Sigmoid colon (tissue), 7 donors: ENCODE results near the gene BLNK. TPM values are rescaled to one million over a fixed set of nuclear protein-coding genes. Genes with fewer than 3 reads are reported as not detected.
A peak's percentile ranks its signal among the peaks of the same experiment; 100 is the strongest.

ENCODE experiments used
- DNase-seq: peaks from one replicate; pipeline ENCODE4 v3.0.0-alpha.2; 2019
- H3K27ac ChIP-seq, 4 donors: fragments of 200-600 bp; sonication (generic); one replicate each; pipeline ENCODE4 v1.5.1; 2016 to 2019; ENCODE audit warnings: mild to moderate bottlenecking in 1 of 4
- H3K27me3 ChIP-seq, 3 donors: fragments of 200-600 bp; sonication (generic); one replicate each; pipeline ENCODE4 v1.5.1; 2019; ENCODE audit warnings: mild to moderate bottlenecking in 1 of 3
- H3K36me3 ChIP-seq, 4 donors: fragments of 200-600 bp; sonication (generic); one replicate each; pipeline ENCODE4 v1.5.1; 2016 to 2019
- H3K4me1 ChIP-seq, 4 donors: fragments of 200-600 bp; sonication (generic); one replicate each; pipeline ENCODE4 v1.5.1; 2017 to 2019
- H3K4me3 ChIP-seq, 4 donors: fragments of 200-600 bp; sonication (generic); one replicate each; pipeline ENCODE4 v1.5.1; 2017 to 2019; ENCODE audit warnings: mild to moderate bottlenecking in 2 of 4, moderate library complexity in 1 of 4
- H3K9me3 ChIP-seq, 4 donors: fragments of 200-600 bp in 3 of 4; sonication (generic) in 3 of 4; one replicate each; pipeline versions ENCODE4 v1.5.1 to v1.6.1; 2013 to 2019
- EP300 ChIP-seq, 4 donors: sonication (generic); formaldehyde crosslinking; IDR thresholded peaks; one replicate each; pipeline ENCODE4 v1.6.1; 2017; ENCODE audit warnings: antibody characterized with exemption in 4 of 4
- POLR2A ChIP-seq, 2 donors: fragments of 450-650 bp; IDR thresholded peaks; one replicate each; pipeline ENCODE4 v1.6.1; 2016; ENCODE audit warnings: antibody characterized with exemption in 2 of 2, mild to moderate bottlenecking in 2 of 2, moderate library complexity in 2 of 2
- POLR2AphosphoS5 ChIP-seq, 4 donors: sonication (generic); formaldehyde crosslinking; IDR thresholded peaks; one replicate each; pipeline ENCODE4 v1.6.1; 2017; ENCODE audit warnings: antibody characterized with exemption in 4 of 4
- WGBS, 2 donors: extraction: QIAGEN DNeasy Blood & Tissue Kit; methylation state at CpG; one replicate each; pipeline ENCODE4 v1.1.7; 2013; 5-methylcytosine and 5-hydroxymethylcytosine counted together
- intact Hi-C: fragments of 100-400 bp; cut with DNase I; formaldehyde crosslinking; loops from one replicate; pipeline ENCODE4 v1.15.1; 2023
- polyA plus RNA-seq, 3 donors: library from polyadenylated mRNA; stranded (reverse); fragments of 200-250 nt; gene quantifications; one replicate each; pipeline ENCODE4 v1.2.3, GENCODE V29; 2013
- total RNA-seq, 4 donors: library from RNA; depleted of rRNA; stranded (reverse); fragments of >200 nt; gene quantifications; one replicate each; pipeline ENCODE4 v1.1.0, GENCODE V29; 2016
- TF ChIP-seq, protein P1 (sequence below), 4 experiments: fragments of 450-650 bp in 3 of 4; fragments of 200-600 bp in 1 of 4; IDR thresholded peaks; one replicate each; pipeline ENCODE4 v1.5.1; 2016 to 2019; ENCODE audit warnings: antibody characterized with exemption in 4 of 4, mild to moderate bottlenecking in 3 of 4, moderate library complexity in 2 of 4
- donor health status: healthy with polysubstance abuse.
- donor health status: Bipolar disorder and iron deficiency.
- donor health status: healthy.

BLNK gene
- total RNA-seq: 1 to 10 TPM in 3 of 4 donors, under 1 TPM in 1; 0.99 to 2.2 (median 1.6) TPM
- 10 to 100 TPM in 1 of 3 donors, 1 to 10 TPM in 2; 8.6 to 24.0 (median 9.6) TPM for polyA plus RNA-seq

DNA sequence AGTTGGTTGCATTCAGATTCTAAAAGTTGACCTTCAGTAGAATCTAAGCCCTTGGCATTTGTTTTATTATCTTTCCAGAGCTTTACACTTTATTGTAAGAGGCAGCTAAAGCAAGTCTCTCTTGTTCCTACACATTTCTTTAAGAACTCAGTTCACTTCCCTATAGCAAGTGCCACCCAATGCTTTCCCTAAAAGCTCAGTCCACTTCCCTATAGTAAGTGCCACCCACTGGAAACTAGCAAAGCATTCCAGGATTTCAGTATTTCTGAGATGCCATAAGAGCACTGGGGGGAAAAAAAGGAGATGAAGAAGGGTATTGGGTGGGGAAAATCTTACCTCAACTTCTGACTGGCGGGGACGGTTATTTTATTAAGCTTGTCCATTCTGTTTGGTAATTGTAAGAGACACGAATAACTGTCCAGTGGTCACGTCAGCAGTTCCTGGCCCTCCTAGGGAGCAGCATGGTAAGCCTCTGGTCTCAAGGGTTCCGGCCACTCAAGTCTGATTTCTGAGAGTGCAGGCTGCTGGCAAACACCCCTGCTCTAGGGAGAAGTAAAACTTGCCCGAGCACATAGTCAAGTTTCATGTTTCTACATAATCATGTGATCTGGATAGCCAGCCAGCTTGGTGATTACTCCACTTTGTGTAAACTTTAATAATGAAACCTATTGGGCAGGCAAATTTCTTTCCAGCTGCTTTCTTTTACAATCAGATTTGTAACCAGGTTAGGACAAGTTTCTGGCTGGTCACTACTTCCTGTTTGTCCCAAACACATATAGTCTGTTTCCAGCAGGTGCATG lies at the start of gene BLNK:
Gene BLNK (minus strand): TSS at position 554 of the 800 bp plus-strand sequence. CDS start 171 bp downstream, at position 383.
- no peak within 1 kb of the TSS for H3K4me3 ChIP-seq
- 6 to 30% methylated on average over 6 of the region's 6 CpGs for WGBS, 2 donors
- no peaks in the 10 kb centered on the region for H3K36me3 ChIP-seq
- intact Hi-C loops: no loop called here
- peak; percentile 91 for DNase-seq
- H3K27me3 ChIP-seq: no peaks in the 10 kb centered on the region
- H3K9me3 ChIP-seq: no peaks in the 10 kb centered on the region
- H3K27ac ChIP-seq: peak within 1 kb of the TSS; percentile 39 to 61 (median 46)
- peaks cover 0 to 19% (median 10%) of the 10 kb centered on the region in 4 donors for H3K4me1 ChIP-seq
- TF ChIP-seq POLR2AphosphoS5 (IDR thresholded peaks at IDR 0.05): peak in 3 of 4 donors; percentile 23 to 36 (median 33)
- TF ChIP-seq EP300 (IDR thresholded peaks at IDR 0.05): no peak
- TF ChIP-seq, protein P1, sequence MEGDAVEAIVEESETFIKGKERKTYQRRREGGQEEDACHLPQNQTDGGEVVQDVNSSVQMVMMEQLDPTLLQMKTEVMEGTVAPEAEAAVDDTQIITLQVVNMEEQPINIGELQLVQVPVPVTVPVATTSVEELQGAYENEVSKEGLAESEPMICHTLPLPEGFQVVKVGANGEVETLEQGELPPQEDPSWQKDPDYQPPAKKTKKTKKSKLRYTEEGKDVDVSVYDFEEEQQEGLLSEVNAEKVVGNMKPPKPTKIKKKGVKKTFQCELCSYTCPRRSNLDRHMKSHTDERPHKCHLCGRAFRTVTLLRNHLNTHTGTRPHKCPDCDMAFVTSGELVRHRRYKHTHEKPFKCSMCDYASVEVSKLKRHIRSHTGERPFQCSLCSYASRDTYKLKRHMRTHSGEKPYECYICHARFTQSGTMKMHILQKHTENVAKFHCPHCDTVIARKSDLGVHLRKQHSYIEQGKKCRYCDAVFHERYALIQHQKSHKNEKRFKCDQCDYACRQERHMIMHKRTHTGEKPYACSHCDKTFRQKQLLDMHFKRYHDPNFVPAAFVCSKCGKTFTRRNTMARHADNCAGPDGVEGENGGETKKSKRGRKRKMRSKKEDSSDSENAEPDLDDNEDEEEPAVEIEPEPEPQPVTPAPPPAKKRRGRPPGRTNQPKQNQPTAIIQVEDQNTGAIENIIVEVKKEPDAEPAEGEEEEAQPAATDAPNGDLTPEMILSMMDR (IDR thresholded peaks at IDR 0.05): no peak
- peak in 1 of 2 donors; percentile 34 for TF ChIP-seq POLR2A (IDR thresholded peaks at IDR 0.05)

DNA sequence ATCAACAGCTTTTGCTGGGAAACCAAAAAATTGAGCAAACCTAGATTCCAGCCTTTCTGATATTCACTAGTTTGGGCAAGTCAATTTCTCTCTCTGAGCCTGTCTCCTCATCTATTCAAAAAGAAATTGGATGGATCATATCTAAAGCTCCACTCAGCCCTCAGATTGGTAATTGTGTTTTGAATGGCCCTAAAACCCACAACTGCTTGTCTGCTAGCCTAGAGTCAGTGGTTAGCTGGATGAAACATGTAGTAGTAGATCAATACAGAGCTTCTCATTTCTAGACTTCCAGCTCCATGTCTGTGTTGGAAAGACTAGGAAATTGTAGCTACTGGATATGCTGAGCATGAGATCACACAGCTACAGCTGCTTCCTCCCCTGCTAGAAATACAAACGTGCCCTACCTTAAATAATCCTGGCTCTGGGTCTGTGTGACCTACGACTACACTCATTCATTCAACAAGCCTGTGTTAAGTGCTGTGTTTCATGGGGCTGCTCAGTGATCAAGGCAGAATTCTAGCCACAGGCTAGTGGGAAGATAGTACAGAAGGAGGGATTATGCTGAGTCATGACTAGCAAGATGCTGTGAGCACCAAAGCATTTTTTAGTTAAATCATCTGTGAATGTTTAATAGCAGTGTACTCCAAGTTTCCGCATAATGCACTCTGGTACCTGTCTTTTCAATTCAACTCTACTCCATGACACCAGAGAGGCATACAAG lies 48.5 kb upstream of the BLNK start:
- intact Hi-C loops: no loop called here
- no peaks in the 10 kb centered on the region for H3K4me1 ChIP-seq
- H3K27ac ChIP-seq: no peak overlapping the region
- no peaks in the 10 kb centered on the region for H3K27me3 ChIP-seq
- H3K4me3 ChIP-seq: no peak overlapping the region
- H3K36me3 ChIP-seq: no peaks in the 10 kb centered on the region
- 39 to 43% methylated on average over 3 of the region's 3 CpGs for WGBS, 2 donors
- TF ChIP-seq POLR2AphosphoS5 (IDR thresholded peaks at IDR 0.05): no peak
- TF ChIP-seq EP300 (IDR thresholded peaks at IDR 0.05): no peak
- TF ChIP-seq, protein P1 (IDR thresholded peaks at IDR 0.05): no peak
- no peak for TF ChIP-seq POLR2A (IDR thresholded peaks at IDR 0.05)
- DNase-seq: no peak
- H3K9me3 ChIP-seq: no peaks in the 10 kb centered on the region

DNA sequence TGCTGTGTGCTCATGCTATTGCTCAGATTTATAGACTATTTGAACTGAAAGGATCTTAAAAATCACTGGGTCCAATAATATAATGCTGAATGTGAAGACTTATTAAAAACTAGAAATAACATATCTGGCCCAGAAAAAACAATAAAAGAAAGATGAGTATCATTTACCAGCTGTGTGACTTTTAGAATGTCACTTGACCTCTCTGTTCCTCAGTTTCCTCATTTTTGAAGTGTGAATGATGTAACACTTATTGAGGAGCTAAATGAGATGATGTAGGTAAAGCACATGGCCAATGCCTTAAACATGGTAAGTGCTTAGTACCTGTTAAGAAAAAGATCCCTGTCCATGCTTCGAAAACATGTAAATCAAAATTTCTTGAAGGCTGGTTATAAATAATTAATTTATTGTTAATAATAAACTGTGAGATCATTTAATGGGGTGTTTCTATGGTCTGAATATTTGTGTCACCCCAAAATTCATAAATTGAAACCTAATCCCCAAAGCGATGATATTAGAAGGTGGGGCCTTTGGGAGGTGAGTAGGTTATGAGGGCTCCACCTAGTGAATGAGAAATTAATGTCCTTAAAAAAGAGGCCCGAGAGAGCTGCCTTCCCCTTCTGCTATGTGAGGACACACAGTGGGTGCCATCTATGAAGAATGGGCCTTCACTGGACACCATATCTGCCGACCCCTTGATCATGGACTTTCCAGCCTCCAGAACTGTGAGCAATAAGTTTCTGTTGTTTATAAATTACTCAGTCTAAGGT lies 45.9 kb upstream of the BLNK start:
- WGBS, 2 donors: 81 to 82% methylated on average over 4 of the region's 4 CpGs

DNA sequence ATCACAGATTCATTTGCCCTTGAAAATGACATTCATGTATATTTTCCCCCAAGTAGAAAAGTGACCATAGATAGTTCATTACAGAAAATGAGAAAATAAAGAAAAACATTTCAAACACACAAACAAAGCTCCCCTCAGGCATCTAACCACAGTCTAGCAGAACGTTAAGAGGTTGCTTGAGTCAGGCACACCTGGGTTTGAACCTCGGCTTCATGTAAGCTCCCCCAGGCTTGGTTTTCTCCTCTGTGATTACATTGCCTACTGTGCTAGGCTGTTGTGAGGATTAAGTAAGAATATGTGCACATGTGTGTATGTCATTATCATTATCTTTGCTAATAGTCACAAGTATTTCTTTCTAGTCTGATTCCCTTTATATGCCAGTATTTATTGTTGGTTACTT lies 42.0 kb upstream of the BLNK start:
- intact Hi-C loops: no loop called here
- WGBS, 2 donors: 54 to 87% methylated on average over 2 of the region's 2 CpGs
- H3K36me3 ChIP-seq: no peaks in the 10 kb centered on the region

More for the DNA sequence above, 45.9 kb upstream of the BLNK start:
- intact Hi-C loops: no loop called here
- no peak overlapping the region for H3K4me3 ChIP-seq
- H3K27me3 ChIP-seq: no peaks in the 10 kb centered on the region
- H3K4me1 ChIP-seq: no peaks in the 10 kb centered on the region
- no peak for DNase-seq
- no peaks in the 10 kb centered on the region for H3K36me3 ChIP-seq
- H3K9me3 ChIP-seq: no peaks in the 10 kb centered on the region
- TF ChIP-seq POLR2A (IDR thresholded peaks at IDR 0.05) (no peak), EP300 (IDR thresholded peaks at IDR 0.05) (no peak), POLR2AphosphoS5 (IDR thresholded peaks at IDR 0.05) (no peak)
- TF ChIP-seq, protein P1 (IDR thresholded peaks at IDR 0.05): no peak
- H3K27ac ChIP-seq: no peak overlapping the region

More for the DNA sequence above, 42.0 kb upstream of the BLNK start:
- no peak for DNase-seq
- Histone ChIP-seq H3K27me3 (no peaks in the 10 kb centered on the region), H3K27ac (no peak overlapping the region), H3K4me3 (no peak overlapping the region), H3K9me3 (no peaks in the 10 kb centered on the region), H3K4me1 (peaks cover 0 to 22% (median 18%) of the 10 kb centered on the region in 4 donors)
- TF ChIP-seq POLR2A (IDR thresholded peaks at IDR 0.05) (no peak), POLR2AphosphoS5 (IDR thresholded peaks at IDR 0.05) (no peak), EP300 (IDR thresholded peaks at IDR 0.05) (no peak)
- TF ChIP-seq, protein P1 (IDR thresholded peaks at IDR 0.05): no peak
